Endodermal cell (in vitro differentiated cells): Measurements from ENCODE around the gene GALR2. TPM values are rescaled to one million over a fixed set of nuclear protein-coding genes. Genes with fewer than 3 reads are reported as not detected.
"Not testable (repeated sequence)": the region's sequence is repeated elsewhere in the genome, so short reads cannot be mapped to it uniquely, and the experiment has no call there.

Source experiments
- DNase-seq: peaks from one replicate; pipeline ENCODE4 v3.0.0-alpha.2; 2017
- H3K27ac ChIP-seq: 2 replicates; pipeline ENCODE4 v1.5.1; 2013; ENCODE audit warnings: mild to moderate bottlenecking, low read depth, low read length, moderate library complexity
- H3K27me3 ChIP-seq: 2 replicates; pipeline ENCODE4 v1.6.1; 2013; ENCODE audit warnings: mild to moderate bottlenecking, low read length, moderate library complexity; ENCODE audit not compliant: insufficient read depth, control insufficient read depth, poor library complexity, severe bottlenecking
- H3K36me3 ChIP-seq: 2 replicates; pipeline ENCODE4 v1.7.0; 2013; ENCODE audit warnings: mild to moderate bottlenecking, low read length, moderate library complexity; ENCODE audit not compliant: control insufficient read depth, insufficient read depth
- H3K4me1 ChIP-seq: one replicate; pipeline ENCODE4 v1.7.0; 2013; ENCODE audit warnings: low read length; ENCODE audit not compliant: control insufficient read depth, insufficient read depth
- H3K4me3 ChIP-seq: 2 replicates; pipeline ENCODE4 v1.5.1; 2013; ENCODE audit warnings: mild to moderate bottlenecking, low read length, moderate library complexity
- H3K9ac ChIP-seq: 2 replicates; pipeline ENCODE4 v1.6.1; 2013; ENCODE audit warnings: mild to moderate bottlenecking, low read length, moderate library complexity; ENCODE audit not compliant: poor library complexity, severe bottlenecking; ENCODE audit errors: extremely low read depth
- H3K9me3 ChIP-seq: 2 replicates; pipeline ENCODE4 v1.6.1; 2013; ENCODE audit warnings: mild to moderate bottlenecking, low read length, moderate library complexity; ENCODE audit not compliant: control insufficient read depth
- H3K27ac Mint-ChIP-seq: 2 replicates; pipeline ENCODE4 v1.8.0; 2020; ENCODE audit warnings: mixed read lengths
- H3K27me3 Mint-ChIP-seq: 2 replicates; pipeline ENCODE4 v1.8.0; 2021; ENCODE audit warnings: mild to moderate bottlenecking, mixed read lengths; ENCODE audit not compliant: insufficient read depth
- H3K36me3 Mint-ChIP-seq: 2 replicates; pipeline ENCODE4 v1.8.0; 2020; ENCODE audit warnings: low read depth, mixed read lengths
- H3K4me1 Mint-ChIP-seq: 2 replicates; pipeline ENCODE4 v1.8.0; 2020; ENCODE audit warnings: mixed read lengths
- H3K4me3 Mint-ChIP-seq: 2 replicates; pipeline ENCODE4 v1.8.0; 2020; ENCODE audit warnings: mild to moderate bottlenecking, moderate library complexity, mixed read lengths
- H3K9me3 Mint-ChIP-seq: 2 replicates; pipeline ENCODE4 v1.8.0; 2020; ENCODE audit warnings: mild to moderate bottlenecking, mixed read lengths
- CTCF ChIP-seq: fragments of 200-600 bp; sonication (generic); conservative IDR thresholded peaks from 2 replicates; pipeline ENCODE4 v1.5.0; 2021; ENCODE audit warnings: antibody characterized with exemption, mild to moderate bottlenecking
- WGBS, 2 experiments: methylation state at CpG; one replicate each; pipeline versions ENCODE4 v1.1.5 to v1.1.7; 2013; ENCODE audit warnings: missing lambda C conversion rate in 2 of 2, mixed read lengths in 1 of 2; ENCODE audit not compliant: insufficient coverage in 1 of 2, insufficient read length in 1 of 2; 5-methylcytosine and 5-hydroxymethylcytosine counted together
- total RNA-seq, 2 donors: library from RNA; stranded (reverse); fragmentation: NEBNext Ultra II Directional in 1 of 2; extraction: Animal tissue kit (Norgen Biotek cat#: 25700) in 1 of 2; gene quantifications; 2 replicates in 1 of 2; 3 replicates in 1 of 2; pipeline ENCODE4 v1.2.1, GENCODE V29; 2021

The GALR2 gene
- total RNA-seq, 2 donors from 2014 or later = not detected

- Histone ChIP-seq H3K9ac (no peak overlapping the region), H3K27me3 (no peaks in the 10 kb centered on the region), H3K4me3 (no peak overlapping the region), H3K36me3 (peaks cover 57% of the 10 kb centered on the region), H3K4me1 (no peaks in the 10 kb centered on the region), H3K27ac (no peak overlapping the region), H3K9me3 (no peaks in the 10 kb centered on the region)
- DNase-seq = no peak
- Mint-ChIP-seq H3K4me3 (no peak overlapping the region), H3K27me3 (no peaks in the 10 kb centered on the region), H3K9me3 (no peaks in the 10 kb centered on the region), H3K27ac (no peak overlapping the region), H3K4me1 (peaks cover 13% of the 10 kb centered on the region), H3K36me3 (peaks cover 46% of the 10 kb centered on the region)
- TF ChIP-seq CTCF = no peak
- 89 to 97% methylated on average over 3 of the region's 3 CpGs for WGBS, 2 experiments
These were observed 36.5 kb upstream of the GALR2 start for GRCh38 chr17:76038050-76038449.

GRCh38 chr17:76039121-76039520 lies 35.5 kb upstream of the GALR2 start:
- peaks cover 13% of the 10 kb centered on the region for H3K4me1 Mint-ChIP-seq
- Histone ChIP-seq H3K27ac (peak overlapping the region; percentile 68), H3K4me3 (no peak overlapping the region), H3K9ac (no peak overlapping the region), H3K9me3 (no peaks in the 10 kb centered on the region), H3K27me3 (no peaks in the 10 kb centered on the region), H3K4me1 (no peaks in the 10 kb centered on the region), H3K36me3 (peaks cover 67% of the 10 kb centered on the region)
- no peaks in the 10 kb centered on the region for H3K9me3 Mint-ChIP-seq
- 88 to 95% methylated on average over 6 of the region's 6 CpGs for WGBS, 2 experiments
- TF ChIP-seq CTCF = no peak
- H3K36me3 Mint-ChIP-seq = peaks cover 56% of the 10 kb centered on the region
- H3K4me3 Mint-ChIP-seq = no peak overlapping the region
- H3K27ac Mint-ChIP-seq = no peak overlapping the region
- H3K27me3 Mint-ChIP-seq = no peaks in the 10 kb centered on the region
- DNase-seq = no peak

DNA sequence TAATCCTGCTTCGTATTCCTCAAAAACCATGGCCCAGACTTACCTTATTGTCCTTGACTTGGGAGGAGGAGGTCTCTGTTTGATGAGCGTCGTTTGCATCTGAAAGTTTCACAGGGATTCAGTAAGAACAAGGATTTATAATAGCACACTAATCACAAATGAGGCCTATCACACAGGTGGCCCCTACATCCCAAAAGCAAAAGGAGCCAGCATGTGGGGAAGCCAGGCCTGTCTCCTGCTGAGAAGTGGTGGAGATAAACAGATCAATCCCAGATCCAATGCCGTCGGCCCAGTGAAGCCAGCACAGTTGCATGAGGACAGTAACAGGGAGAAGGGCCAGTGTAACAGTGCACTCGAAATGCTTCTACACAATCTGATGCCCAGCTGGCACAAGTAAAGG lies 34.2 kb upstream of the GALR2 start:
- no peak overlapping the region for H3K4me3 Mint-ChIP-seq
- no peak for DNase-seq
- no peaks in the 10 kb centered on the region for H3K27me3 Mint-ChIP-seq

DNA sequence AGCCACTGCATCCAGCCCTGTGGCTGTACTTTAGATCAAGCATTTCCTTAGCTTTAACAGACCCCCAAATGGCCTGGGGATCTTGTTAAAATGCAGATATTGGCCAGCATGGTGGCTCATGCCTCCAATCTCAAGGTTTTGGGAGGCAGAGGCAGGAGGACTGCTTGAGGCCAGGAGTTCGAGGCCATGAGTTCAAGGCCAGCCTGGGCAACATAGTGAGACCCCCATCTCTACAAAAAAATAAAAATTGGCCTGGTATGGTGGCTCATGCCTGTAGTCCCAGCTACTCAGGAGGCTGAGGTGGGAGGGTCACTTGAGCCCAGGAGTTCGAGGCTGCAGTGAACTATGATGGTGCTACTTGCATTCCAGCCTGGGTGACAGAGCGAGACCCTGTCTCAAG lies 31.7 kb upstream of the GALR2 start:
- H3K27ac ChIP-seq, H3K9ac ChIP-seq, H3K27me3 ChIP-seq, H3K4me3 Mint-ChIP-seq, H3K27ac Mint-ChIP-seq, H3K9me3 ChIP-seq, DNase-seq, H3K4me1 ChIP-seq, H3K27me3 Mint-ChIP-seq, H3K4me3 ChIP-seq, H3K4me1 Mint-ChIP-seq, H3K9me3 Mint-ChIP-seq: not testable (repeated sequence)
- 92 to 98% methylated on average over 3 of the region's 3 CpGs for WGBS, 2 experiments
- peaks cover 96% of the 10 kb centered on the region for H3K36me3 ChIP-seq
- peaks cover 88% of the 10 kb centered on the region for H3K36me3 Mint-ChIP-seq

More for the DNA sequence above, 34.2 kb upstream of the GALR2 start:
- Mint-ChIP-seq H3K36me3 (peaks cover 69% of the 10 kb centered on the region), H3K9me3 (no peaks in the 10 kb centered on the region), H3K27ac (peak overlapping the region; percentile 62), H3K4me1 (peaks cover 13% of the 10 kb centered on the region)
- H3K4me1 ChIP-seq = no peaks in the 10 kb centered on the region
- H3K9me3 ChIP-seq = no peaks in the 10 kb centered on the region
- H3K4me3 ChIP-seq = no peak overlapping the region
- H3K27me3 ChIP-seq = no peaks in the 10 kb centered on the region
- TF ChIP-seq CTCF = no peak
- 63 to 78% methylated on average over 3 to 5 of the region's 6 CpGs for WGBS, 2 experiments
- H3K27ac ChIP-seq = no peak overlapping the region
- H3K9ac ChIP-seq = no peak overlapping the region
- H3K36me3 ChIP-seq = peaks cover 79% of the 10 kb centered on the region

- H3K36me3 Mint-ChIP-seq = peaks cover 87% of the 10 kb centered on the region
These were observed 30.0 kb upstream of the GALR2 start for GRCh38 chr17:76044475-76045007.

More at GRCh38 chr17:76044475-76045007, 30.0 kb upstream of the GALR2 start:
- not testable (repeated sequence) for H3K4me3 Mint-ChIP-seq, H3K9me3 ChIP-seq, H3K9me3 Mint-ChIP-seq, H3K27me3 ChIP-seq, H3K9ac ChIP-seq, H3K27ac Mint-ChIP-seq, H3K4me3 ChIP-seq, H3K27ac ChIP-seq, DNase-seq, H3K27me3 Mint-ChIP-seq, H3K4me1 ChIP-seq, H3K4me1 Mint-ChIP-seq
- WGBS, 2 experiments = 98 to 99% methylated on average over 10 to 11 of the region's 11 CpGs
- peaks cover 96% of the 10 kb centered on the region for H3K36me3 ChIP-seq
